Measurements from ENCODE around the gene RXFP1.

DNA sequence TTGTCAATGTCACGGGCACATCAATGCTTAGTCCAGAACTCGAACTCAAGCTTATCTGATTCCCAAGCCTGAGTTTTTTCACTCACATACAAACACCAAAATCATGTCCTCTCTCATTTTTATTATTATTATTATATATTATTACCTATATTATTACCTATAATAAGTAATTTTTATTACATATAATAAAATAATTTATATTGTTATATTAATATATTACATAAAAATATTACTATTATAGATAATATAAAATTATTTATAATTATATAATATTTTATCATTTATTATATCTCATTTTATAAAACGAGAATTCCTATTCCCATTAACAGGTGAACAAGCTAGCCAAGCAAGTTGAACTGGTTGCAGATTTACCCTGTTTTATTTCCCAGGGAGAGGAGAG lies 13.0 kb downstream of the RXFP1 start:
- TF ChIP-seq, protein P1, sequence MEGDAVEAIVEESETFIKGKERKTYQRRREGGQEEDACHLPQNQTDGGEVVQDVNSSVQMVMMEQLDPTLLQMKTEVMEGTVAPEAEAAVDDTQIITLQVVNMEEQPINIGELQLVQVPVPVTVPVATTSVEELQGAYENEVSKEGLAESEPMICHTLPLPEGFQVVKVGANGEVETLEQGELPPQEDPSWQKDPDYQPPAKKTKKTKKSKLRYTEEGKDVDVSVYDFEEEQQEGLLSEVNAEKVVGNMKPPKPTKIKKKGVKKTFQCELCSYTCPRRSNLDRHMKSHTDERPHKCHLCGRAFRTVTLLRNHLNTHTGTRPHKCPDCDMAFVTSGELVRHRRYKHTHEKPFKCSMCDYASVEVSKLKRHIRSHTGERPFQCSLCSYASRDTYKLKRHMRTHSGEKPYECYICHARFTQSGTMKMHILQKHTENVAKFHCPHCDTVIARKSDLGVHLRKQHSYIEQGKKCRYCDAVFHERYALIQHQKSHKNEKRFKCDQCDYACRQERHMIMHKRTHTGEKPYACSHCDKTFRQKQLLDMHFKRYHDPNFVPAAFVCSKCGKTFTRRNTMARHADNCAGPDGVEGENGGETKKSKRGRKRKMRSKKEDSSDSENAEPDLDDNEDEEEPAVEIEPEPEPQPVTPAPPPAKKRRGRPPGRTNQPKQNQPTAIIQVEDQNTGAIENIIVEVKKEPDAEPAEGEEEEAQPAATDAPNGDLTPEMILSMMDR (IDR thresholded peaks at IDR 0.05) = no peak
- TF ChIP-seq POLR2A (IDR thresholded peaks at IDR 0.05) (no peak), POLR2AphosphoS5 (IDR thresholded peaks at IDR 0.05) (no peak), EP300 (IDR thresholded peaks at IDR 0.05) (no peak)

All from stomach (tissue), 4 donors.